ENCODE results near the gene SETD6.
A peak's percentile ranks its signal among the peaks of the same experiment; 100 is the strongest.

The SETD6 gene, protein sequence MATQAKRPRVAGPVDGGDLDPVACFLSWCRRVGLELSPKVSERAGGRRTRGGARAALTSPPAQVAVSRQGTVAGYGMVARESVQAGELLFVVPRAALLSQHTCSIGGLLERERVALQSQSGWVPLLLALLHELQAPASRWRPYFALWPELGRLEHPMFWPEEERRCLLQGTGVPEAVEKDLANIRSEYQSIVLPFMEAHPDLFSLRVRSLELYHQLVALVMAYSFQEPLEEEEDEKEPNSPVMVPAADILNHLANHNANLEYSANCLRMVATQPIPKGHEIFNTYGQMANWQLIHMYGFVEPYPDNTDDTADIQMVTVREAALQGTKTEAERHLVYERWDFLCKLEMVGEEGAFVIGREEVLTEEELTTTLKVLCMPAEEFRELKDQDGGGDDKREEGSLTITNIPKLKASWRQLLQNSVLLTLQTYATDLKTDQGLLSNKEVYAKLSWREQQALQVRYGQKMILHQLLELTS

DNA sequence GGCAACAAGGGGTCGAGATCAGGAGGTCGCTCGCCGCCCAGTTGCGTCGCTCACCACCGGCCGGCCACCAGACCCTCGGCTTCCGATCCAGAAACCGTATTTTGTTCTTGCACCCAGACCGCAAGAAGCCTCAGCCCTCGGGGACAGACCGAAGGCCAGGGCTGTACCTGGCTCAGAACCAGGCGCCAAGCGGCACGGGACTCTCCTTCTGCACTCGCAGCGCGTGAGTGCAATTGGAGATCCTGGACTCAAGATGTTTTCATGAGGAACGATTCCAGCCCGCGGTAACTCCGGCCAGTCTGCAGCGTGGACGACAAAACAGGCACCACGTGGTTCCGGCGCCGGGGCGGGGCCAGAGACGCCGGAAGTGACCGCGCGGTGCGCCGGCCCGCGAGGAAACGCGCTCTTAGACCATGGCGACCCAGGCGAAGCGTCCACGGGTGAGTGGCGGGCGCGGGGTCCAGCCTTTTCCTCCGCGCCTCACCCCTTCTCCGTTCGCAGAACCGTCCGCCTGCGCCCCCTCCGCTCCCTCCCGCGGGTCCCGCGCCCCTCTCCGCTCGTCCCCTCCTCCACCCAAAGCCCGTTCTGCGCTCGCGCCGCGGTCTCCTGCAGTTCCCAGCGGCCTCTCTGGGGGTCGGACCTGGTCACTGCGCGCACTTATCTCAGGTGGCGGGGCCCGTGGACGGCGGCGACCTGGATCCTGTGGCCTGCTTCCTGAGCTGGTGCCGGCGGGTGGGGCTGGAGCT lies at the start of gene SETD6:
SETD6 (plus strand) TSS at position 393 of the 746 bp plus-strand sequence; CDS start at position 414, 21 bp downstream.
- H3K36me3 Mint-ChIP-seq = peaks cover 62% of the 10 kb centered on the region
- peak within 1 kb of the TSS; percentile 88 for H3K4me3 Mint-ChIP-seq
- peak within 1 kb of the TSS; percentile 87 for H3K27ac Mint-ChIP-seq
- no peaks in the 10 kb centered on the region for H3K9me3 Mint-ChIP-seq
- ATAC-seq = peak; percentile 87
- DNase-seq (ENCODE audit: low spot score in 2 of 2) = peak; percentile 72 to 90
- H3K4me1 Mint-ChIP-seq = peaks cover 34% of the 10 kb centered on the region

DNA sequence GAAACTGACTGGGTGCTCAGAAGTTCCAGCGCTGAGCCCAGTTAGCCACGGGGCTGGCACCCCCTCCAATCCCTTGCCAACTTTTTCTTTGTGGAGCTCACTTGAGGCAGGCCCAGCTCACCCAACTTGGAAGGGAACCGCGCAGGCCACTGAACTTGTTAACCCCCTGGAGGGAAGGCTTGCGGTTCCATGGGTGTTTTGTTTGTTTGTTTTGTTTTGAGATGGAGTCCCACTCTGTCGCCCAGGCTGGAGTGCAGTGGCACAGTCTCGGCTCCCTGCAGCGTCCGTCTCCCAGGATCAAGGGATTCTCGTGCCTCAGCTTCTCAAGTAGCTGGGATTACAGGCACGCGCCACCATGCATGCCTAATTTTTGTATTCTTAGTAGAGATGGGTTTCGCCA lies 49.5 kb upstream of the SETD6 start:
- no peak overlapping the region for H3K27ac Mint-ChIP-seq
- no peak overlapping the region for H3K4me3 Mint-ChIP-seq
- no peaks in the 10 kb centered on the region for H3K9me3 Mint-ChIP-seq
- peaks cover 10% of the 10 kb centered on the region for H3K4me1 Mint-ChIP-seq
- ATAC-seq = no peak
- H3K36me3 Mint-ChIP-seq = no peaks in the 10 kb centered on the region
- no peak for DNase-seq (ENCODE audit: low spot score in 2 of 2)

DNA sequence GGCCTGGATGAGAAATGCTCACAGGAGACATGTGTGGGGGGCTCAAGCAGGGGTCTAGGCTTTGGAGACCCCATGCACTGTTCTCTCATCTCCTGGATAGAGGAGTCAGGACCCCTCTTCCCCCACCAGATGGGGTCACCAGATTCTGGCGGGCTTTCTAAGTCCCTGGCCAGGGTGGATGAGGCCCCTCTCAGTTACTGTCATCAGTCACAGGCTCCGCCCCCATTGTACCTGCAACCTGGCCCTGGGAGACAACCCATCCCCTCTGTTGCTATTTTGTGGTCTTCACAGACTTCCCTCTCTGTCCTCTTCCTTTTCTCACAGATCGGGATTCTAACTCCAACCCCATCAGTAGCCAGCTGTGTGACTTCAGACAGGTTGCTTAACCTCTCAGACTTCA lies 48.9 kb upstream of the SETD6 start:
- Mint-ChIP-seq H3K4me3 (no peak overlapping the region), H3K9me3 (no peaks in the 10 kb centered on the region), H3K4me1 (peaks cover 10% of the 10 kb centered on the region), H3K36me3 (no peaks in the 10 kb centered on the region), H3K27ac (no peak overlapping the region)
- no peak for DNase-seq (ENCODE audit: low spot score in 2 of 2)
- no peak for ATAC-seq

DNA sequence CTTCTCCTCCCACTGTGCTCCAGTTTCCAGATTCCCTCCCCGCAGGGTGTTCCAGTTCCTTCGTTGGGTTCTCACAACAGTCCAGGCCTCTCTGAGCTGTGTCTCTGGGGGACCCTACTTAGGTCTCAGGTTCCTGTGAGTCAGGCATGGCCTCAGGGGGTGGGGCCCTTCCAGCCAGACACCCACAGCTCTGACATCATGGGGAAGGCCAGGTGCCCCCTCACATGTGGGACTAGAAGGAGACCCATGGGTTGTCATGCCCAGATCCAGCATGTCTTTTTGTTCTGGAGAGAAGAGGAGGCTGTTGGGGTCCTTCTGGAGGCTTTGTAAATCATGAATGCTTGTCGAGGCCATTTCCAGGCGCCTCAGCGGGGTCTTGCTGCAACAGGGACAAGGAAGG lies 47.4 kb upstream of the SETD6 start:
- no peak overlapping the region for H3K27ac Mint-ChIP-seq
- no peaks in the 10 kb centered on the region for H3K36me3 Mint-ChIP-seq
- DNase-seq (ENCODE audit: low spot score in 2 of 2) (no peak), ATAC-seq (no peak)
- H3K9me3 Mint-ChIP-seq = no peaks in the 10 kb centered on the region
- no peak overlapping the region for H3K4me3 Mint-ChIP-seq
- H3K4me1 Mint-ChIP-seq = peaks cover 10% of the 10 kb centered on the region

DNA sequence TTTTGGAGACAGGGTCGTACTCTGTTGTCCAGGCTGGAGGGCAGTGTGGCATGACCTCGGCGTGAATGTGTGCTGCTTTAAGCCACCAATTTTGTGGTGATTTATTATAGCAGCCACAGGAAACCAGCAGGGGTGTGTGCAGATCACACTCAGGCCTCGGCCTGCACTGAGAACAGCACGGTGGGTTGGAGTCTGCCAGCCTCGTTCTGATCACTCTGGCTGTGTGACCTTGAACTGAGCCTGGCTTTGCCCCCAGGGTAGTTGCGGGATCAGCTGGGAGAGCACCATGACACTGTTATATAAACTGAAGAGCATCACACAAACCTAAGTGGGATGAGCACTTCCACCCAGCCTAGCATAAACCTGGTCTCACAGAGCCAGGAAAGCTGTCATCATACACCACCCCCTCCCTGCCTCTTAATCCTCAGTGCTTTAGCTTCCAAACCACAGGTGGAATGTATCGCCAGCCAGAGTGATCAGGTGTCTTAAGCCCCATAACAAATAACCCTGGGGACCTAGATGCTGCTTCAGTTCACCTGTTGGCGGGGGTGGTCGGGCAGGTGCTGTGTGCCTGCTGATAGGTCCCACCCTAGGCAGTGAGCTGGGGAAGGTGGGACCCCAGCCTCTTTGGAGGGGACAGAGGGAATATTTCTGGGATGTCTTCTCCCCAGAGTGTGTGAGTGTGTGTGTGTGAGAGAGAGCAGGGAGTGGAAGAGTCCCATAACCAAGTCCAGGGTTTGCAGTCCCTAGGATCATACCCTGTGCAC lies 43.9 kb upstream of the SETD6 start:
- Mint-ChIP-seq H3K4me1 (no peaks in the 10 kb centered on the region), H3K4me3 (no peak overlapping the region), H3K36me3 (no peaks in the 10 kb centered on the region), H3K27ac (peak overlapping the region; percentile 29), H3K9me3 (no peaks in the 10 kb centered on the region)
- peak; percentile 17 for ATAC-seq
- no peak for DNase-seq (ENCODE audit: low spot score in 2 of 2)

DNA sequence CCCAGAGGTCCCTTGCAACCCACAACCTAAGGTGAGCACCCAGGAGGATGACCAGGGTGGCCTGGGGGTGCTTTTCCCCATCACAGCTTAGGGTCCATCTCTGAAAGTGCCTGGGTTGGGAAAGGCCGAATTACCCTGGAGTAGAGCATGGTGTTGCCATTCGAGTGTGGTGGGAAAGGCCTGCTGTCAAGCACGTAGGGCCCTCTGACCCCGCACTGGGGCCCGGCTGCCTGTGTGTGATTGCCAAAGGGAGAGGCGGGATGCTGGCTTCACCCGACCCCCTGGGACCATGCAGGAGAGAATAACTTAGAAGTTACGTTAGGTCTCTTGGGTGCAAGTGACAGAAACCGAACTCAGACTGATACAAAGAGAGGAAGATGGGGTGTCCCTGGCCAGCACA lies 43.1 kb upstream of the SETD6 start:
- Mint-ChIP-seq H3K27ac (no peak overlapping the region), H3K4me3 (no peak overlapping the region), H3K36me3 (no peaks in the 10 kb centered on the region), H3K9me3 (no peaks in the 10 kb centered on the region), H3K4me1 (no peaks in the 10 kb centered on the region)
- DNase-seq (ENCODE audit: low spot score in 2 of 2) (no peak), ATAC-seq (no peak)

DNA sequence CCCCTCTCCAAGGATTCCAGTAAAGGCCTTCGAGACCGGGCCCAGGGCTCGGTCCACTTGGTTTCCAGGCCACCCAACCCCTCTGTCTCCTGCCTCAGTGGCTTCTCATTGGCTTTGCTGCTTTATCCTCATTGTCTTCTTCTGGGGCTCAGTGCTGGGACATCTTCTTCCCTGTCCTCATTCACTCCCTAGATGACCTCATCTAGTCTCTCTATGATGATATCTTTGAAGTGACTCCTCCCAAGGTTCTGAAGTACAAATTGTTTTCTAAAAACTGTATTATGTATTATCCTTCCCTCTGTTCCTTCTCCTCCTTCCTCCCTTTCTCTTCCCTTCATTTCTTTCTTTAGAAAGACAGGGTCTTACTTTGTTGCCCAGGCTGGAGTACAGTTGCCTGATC lies 42.5 kb upstream of the SETD6 start:
- Mint-ChIP-seq H3K9me3 (no peaks in the 10 kb centered on the region), H3K4me1 (no peaks in the 10 kb centered on the region), H3K36me3 (no peaks in the 10 kb centered on the region), H3K27ac (no peak overlapping the region), H3K4me3 (no peak overlapping the region)
- DNase-seq (ENCODE audit: low spot score in 2 of 2) (no peak), ATAC-seq (no peak)

DNA sequence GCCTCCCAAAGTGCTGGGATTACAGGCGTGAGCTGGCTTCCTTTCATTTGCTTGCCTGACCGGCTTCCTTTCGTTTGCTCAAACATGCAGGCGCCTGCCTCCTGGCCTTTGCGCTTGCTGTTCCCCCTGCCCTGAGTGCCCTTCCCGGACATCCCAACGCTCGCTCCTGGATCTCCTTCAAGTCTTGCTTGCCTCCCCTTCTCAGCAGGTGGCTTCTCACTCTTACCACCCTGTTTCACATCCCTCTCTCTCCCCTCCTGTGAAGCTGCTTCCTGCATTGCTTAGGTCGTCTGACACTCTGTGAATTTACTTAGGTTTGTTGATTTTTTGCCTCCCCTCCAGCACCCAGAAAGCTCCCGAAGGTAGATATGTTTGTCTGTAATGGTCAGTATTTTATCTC lies 41.0 kb upstream of the SETD6 start:
- H3K27ac Mint-ChIP-seq = peak overlapping the region; percentile 12
- H3K4me3 Mint-ChIP-seq = no peak overlapping the region

DNA sequence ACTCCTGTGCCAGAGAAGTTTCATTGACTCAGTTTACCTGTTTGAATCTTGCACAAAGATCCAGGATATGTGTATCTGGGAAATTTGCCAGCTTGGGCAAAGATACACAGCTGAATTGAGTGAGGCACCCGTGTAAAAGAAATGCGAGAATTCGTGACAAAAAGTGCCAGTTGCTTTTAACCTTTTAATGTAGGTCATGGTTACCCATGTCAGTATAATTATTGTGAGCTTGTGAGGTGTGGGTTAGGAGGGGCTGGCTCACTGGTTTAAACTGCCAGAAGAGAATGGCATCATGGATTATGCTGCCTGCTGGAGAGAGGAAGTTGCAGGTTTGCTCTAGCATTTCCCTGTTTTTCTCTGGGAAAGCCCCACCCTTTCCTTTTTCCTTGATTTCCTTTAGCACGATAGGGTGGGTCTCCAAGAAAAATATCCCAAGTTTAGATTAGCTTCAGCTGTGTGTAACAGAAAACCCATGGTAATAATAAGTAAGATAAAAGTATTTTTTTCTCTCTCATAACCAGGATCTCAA lies 40.2 kb upstream of the SETD6 start:
- no peak overlapping the region for H3K27ac Mint-ChIP-seq
- no peak overlapping the region for H3K4me3 Mint-ChIP-seq
- H3K9me3 Mint-ChIP-seq = no peaks in the 10 kb centered on the region
- no peaks in the 10 kb centered on the region for H3K4me1 Mint-ChIP-seq
- H3K36me3 Mint-ChIP-seq = no peaks in the 10 kb centered on the region
- DNase-seq (ENCODE audit: low spot score in 2 of 2) (no peak), ATAC-seq (no peak)

More for the DNA sequence above, 41.0 kb upstream of the SETD6 start:
- no peaks in the 10 kb centered on the region for H3K4me1 Mint-ChIP-seq
- H3K9me3 Mint-ChIP-seq = no peaks in the 10 kb centered on the region
- no peaks in the 10 kb centered on the region for H3K36me3 Mint-ChIP-seq
- ATAC-seq = no peak
- DNase-seq (ENCODE audit: low spot score in 2 of 2) = no peak

DNA sequence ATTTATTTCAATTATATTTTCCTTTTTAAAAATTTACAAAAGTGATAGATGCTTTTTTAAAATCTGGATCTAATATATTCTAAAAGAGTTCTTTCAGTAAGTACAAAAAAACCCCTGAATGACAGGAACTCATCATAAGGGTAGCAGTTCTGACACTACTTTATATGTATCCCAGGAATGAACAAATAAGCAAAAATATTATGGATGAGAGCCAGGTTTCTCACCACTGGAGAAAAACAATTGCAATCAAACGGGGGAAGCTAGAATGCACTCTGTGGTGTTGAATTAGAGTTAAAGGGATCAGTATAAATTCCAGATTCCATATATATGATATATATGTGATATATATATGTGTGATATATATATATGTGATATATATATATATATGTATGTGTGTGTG lies 38.5 kb upstream of the SETD6 start:
- Mint-ChIP-seq H3K9me3 (no peaks in the 10 kb centered on the region), H3K27ac (no peak overlapping the region), H3K4me1 (no peaks in the 10 kb centered on the region)

DNA sequence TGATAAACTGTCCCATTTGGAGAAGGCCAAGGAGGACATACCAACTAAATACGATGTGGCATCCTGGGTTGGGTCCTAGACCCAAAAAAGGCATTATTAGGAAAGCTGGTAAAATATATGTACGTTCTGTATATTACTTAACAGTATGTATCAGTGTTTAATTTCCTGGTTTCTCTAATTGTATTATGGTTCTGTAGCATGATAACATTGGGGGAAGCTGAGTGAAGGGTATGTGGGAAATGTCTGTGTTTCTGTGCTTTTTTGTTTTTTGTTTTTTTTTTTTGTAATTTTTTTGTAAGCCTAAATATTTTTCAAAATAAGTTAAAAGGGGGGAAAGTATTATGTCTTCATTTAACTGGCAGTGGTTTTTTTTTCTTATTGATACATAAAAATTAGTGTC lies 36.9 kb upstream of the SETD6 start:
- H3K27ac Mint-ChIP-seq = no peak overlapping the region

More for the DNA sequence above, 38.5 kb upstream of the SETD6 start:
- ATAC-seq = no peak
- DNase-seq (ENCODE audit: low spot score in 2 of 2) = no peak
- H3K36me3 Mint-ChIP-seq = no peaks in the 10 kb centered on the region
- no peak overlapping the region for H3K4me3 Mint-ChIP-seq

DNA sequence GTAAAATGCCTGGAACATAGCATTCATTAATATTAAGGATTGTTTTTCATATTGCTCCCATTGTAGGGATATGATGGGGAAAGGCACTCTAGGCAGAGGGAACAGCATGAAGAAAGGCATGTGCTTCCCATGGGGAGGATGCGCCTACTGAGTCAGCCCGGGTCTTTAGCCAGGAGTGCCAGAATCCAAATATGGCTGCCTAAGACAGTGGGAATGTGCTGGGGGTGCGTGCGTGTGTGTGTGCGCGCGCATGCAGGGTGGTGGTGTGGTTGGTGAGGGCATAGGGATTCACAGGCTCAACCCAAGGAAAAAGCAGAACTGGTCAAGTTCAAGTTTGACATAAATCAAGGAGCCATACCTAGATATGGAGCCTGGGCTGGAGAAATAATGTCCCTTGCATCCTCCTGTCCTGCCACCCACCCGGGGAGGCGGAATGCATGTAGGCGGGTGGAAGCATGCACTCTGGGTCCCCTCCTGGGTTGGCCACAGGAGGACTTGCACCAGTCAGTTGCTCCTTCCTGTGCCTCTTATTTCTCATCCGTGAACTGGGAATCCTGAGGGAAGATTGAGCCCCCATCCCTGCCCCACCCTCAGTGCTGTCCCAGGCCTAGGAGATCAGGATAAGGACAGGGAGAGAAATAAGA lies 34.0 kb upstream of the SETD6 start:
- Mint-ChIP-seq H3K9me3 (no peaks in the 10 kb centered on the region), H3K4me3 (no peak overlapping the region), H3K4me1 (no peaks in the 10 kb centered on the region), H3K27ac (no peak overlapping the region), H3K36me3 (no peaks in the 10 kb centered on the region)
- no peak for ATAC-seq
- no peak for DNase-seq (ENCODE audit: low spot score in 2 of 2)

More for the DNA sequence above, 36.9 kb upstream of the SETD6 start:
- no peaks in the 10 kb centered on the region for H3K4me1 Mint-ChIP-seq
- no peak for DNase-seq (ENCODE audit: low spot score in 2 of 2)
- H3K36me3 Mint-ChIP-seq = no peaks in the 10 kb centered on the region
- H3K4me3 Mint-ChIP-seq = no peak overlapping the region
- no peaks in the 10 kb centered on the region for H3K9me3 Mint-ChIP-seq
- no peak for ATAC-seq

DNA sequence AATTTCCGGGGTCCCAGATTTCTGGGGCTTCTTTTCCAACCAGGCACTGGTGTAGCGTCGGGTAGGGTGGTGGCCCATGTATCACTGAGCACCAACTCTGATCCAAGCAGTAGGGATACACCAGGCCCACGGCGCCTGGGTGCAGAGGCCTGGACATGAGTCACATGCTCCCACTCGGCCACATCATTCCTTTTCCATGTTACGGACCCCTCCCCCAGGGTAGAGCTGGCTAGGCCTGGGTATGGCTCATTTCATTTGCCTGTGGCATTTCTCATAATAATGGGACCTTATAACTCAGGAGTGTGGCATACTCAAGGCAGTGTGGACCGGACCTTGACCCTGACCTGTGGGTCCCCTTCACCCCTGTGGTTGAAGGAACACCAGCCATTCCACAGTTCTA lies 33.4 kb upstream of the SETD6 start:
- Mint-ChIP-seq H3K27ac (no peak overlapping the region), H3K9me3 (no peaks in the 10 kb centered on the region), H3K4me1 (no peaks in the 10 kb centered on the region), H3K36me3 (no peaks in the 10 kb centered on the region), H3K4me3 (no peak overlapping the region)
- DNase-seq (ENCODE audit: low spot score in 2 of 2) (no peak), ATAC-seq (no peak)

DNA sequence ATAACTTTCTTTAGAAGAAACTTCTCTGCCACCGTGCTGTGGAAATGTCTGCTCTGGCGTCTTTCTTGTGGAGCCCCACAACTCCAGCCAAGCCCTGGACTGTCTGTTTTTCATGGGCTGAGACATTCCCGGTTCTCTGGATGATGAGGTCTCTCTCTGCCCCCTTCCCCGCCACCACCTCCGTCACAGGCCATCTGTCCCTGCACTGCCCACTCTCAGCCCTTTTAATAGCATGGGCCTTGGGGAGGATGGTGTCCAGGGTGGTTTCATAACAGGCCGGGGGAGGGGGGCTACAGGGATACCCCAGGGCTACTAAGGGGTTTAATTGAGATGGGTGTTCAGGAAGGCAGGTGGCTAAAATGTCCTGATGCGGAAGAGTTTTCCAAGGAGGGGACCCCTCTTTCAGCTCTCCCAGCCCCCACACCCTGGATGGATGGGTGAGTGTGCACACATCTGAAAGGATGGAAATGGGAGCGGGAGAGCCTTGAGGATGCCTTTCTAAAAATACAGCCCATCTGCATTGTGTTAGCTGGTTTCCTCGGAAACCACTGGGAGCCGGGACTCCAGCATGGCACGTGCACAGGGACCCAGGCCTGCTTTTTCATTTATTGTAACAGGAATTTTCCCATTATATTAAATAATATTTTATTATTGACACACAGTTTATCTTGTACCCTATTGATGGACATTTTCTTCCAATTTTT lies 30.0 kb upstream of the SETD6 start:
- no peak overlapping the region for H3K4me3 Mint-ChIP-seq
- ATAC-seq = no peak
- H3K36me3 Mint-ChIP-seq = no peaks in the 10 kb centered on the region
- H3K27ac Mint-ChIP-seq = no peak overlapping the region
- no peak for DNase-seq (ENCODE audit: low spot score in 2 of 2)
- H3K9me3 Mint-ChIP-seq = no peaks in the 10 kb centered on the region
- H3K4me1 Mint-ChIP-seq = no peaks in the 10 kb centered on the region
